Liver (tissue), 9 donors: Measurements from ENCODE around the gene RPL7L1. TPM values are rescaled to one million over a fixed set of nuclear protein-coding genes. Genes with fewer than 3 reads are reported as not detected.

Experiments
- DNase-seq: peaks from one replicate; pipeline ENCODE4 v3.0.0-alpha.2; 2017; ENCODE audit warnings: low spot score
- H3K27ac ChIP-seq, 2 donors: one replicate each; pipeline ENCODE4 v1.7.0; 2013; ENCODE audit warnings: inconsistent platforms in 2 of 2, low read length in 2 of 2, control low read depth in 1 of 2, low read depth in 1 of 2, mild to moderate bottlenecking in 1 of 2
- H3K27me3 ChIP-seq, 4 donors: one replicate each; pipeline versions ENCODE4 v1.6.1 to v1.7.0; 2013; ENCODE audit warnings: low read length in 3 of 4, inconsistent platforms in 1 of 4, mild to moderate bottlenecking in 1 of 4, moderate library complexity in 1 of 4; ENCODE audit not compliant: control insufficient read depth in 4 of 4, insufficient read depth in 4 of 4
- H3K36me3 ChIP-seq, 4 donors: one replicate each; pipeline versions ENCODE4 v1.6.1 to v1.7.0; 2013; ENCODE audit warnings: low read length in 3 of 4, mild to moderate bottlenecking in 3 of 4, low read depth in 1 of 4, moderate library complexity in 1 of 4; ENCODE audit not compliant: control insufficient read depth in 4 of 4, insufficient read depth in 3 of 4
- H3K4me1 ChIP-seq, 4 donors: one replicate each; pipeline versions ENCODE4 v1.6.1 to v1.7.0; 2013; ENCODE audit warnings: low read length in 3 of 4, mild to moderate bottlenecking in 3 of 4, moderate library complexity in 1 of 4; ENCODE audit not compliant: control insufficient read depth in 4 of 4, insufficient read depth in 4 of 4
- H3K4me3 ChIP-seq, 3 donors: one replicate each; pipeline versions ENCODE4 v1.6.1 to v1.7.0; 2013; ENCODE audit warnings: low read length in 3 of 3, control low read depth in 1 of 3, low read depth in 1 of 3, mild to moderate bottlenecking in 1 of 3
- H3K9ac ChIP-seq, 2 donors: one replicate each; pipeline ENCODE4 v1.7.0; 2013; ENCODE audit warnings: low read length in 2 of 2, mild to moderate bottlenecking in 2 of 2, moderate library complexity in 2 of 2, control low read depth in 1 of 2, low read depth in 1 of 2
- H3K9me3 ChIP-seq, 4 donors: one replicate each; pipeline versions ENCODE4 v1.6.1 to v1.7.0; 2013; ENCODE audit warnings: low read length in 3 of 4; ENCODE audit not compliant: control insufficient read depth in 4 of 4
- ATF3 ChIP-seq: IDR thresholded peaks from 2 replicates; pipeline ENCODE4 v1.6.1; 2016; ENCODE audit warnings: antibody characterized with exemption
- CTCF ChIP-seq: fragments of 150-350 bp; IDR thresholded peaks from 2 replicates; pipeline ENCODE4 v1.5.1; 2017; ENCODE audit warnings: improper control_type of control experiment, low read depth, low read length; ENCODE audit not compliant: missing input control
- EGR1 ChIP-seq, 2 donors: IDR thresholded peaks; 2 replicates each; pipeline ENCODE4 v1.6.1; 2016 to 2018; ENCODE audit warnings: antibody characterized with exemption in 2 of 2, low read depth in 2 of 2
- FOXA1 ChIP-seq: IDR thresholded peaks from 2 replicates; pipeline ENCODE4 v1.6.1; 2016; ENCODE audit warnings: antibody characterized with exemption
- FOXA2 ChIP-seq: IDR thresholded peaks from 2 replicates; pipeline ENCODE4 v1.6.1; 2016; ENCODE audit warnings: antibody characterized with exemption
- GABPA ChIP-seq, 2 donors: IDR thresholded peaks in 1 of 2; conservative IDR thresholded peaks in 1 of 2; 2 replicates each; pipeline ENCODE4 v1.6.1; 2016; ENCODE audit warnings: antibody characterized with exemption in 2 of 2, mild to moderate bottlenecking in 1 of 2, moderate library complexity in 1 of 2
- HNF4G ChIP-seq: IDR thresholded peaks from 2 replicates; pipeline ENCODE4 v1.6.1; 2016; ENCODE audit warnings: antibody characterized with exemption
- JUND ChIP-seq, 2 donors: IDR thresholded peaks; 2 replicates each; pipeline ENCODE4 v1.6.1; 2016; ENCODE audit warnings: antibody characterized with exemption in 2 of 2
- MAX ChIP-seq: IDR thresholded peaks from 2 replicates; pipeline ENCODE4 v1.6.1; 2016; ENCODE audit warnings: antibody characterized with exemption
- NR2F2 ChIP-seq: IDR thresholded peaks from 2 replicates; pipeline ENCODE4 v1.6.1; 2016; ENCODE audit warnings: antibody characterized with exemption
- RAD21 ChIP-seq, 2 donors: IDR thresholded peaks; 2 replicates each; pipeline ENCODE4 v1.6.1; 2016; ENCODE audit warnings: antibody characterized with exemption in 2 of 2, mild to moderate bottlenecking in 2 of 2
- SP1 ChIP-seq: IDR thresholded peaks from 2 replicates; pipeline ENCODE4 v1.6.1; 2018; ENCODE audit warnings: antibody characterized with exemption, mild to moderate bottlenecking
- TAF1 ChIP-seq: conservative IDR thresholded peaks from 2 replicates; pipeline ENCODE4 v1.6.1; 2016; ENCODE audit warnings: antibody characterized with exemption, mild to moderate bottlenecking
- YY1 ChIP-seq: IDR thresholded peaks from 2 replicates; pipeline ENCODE4 v1.6.1; 2016; ENCODE audit warnings: antibody characterized with exemption, mild to moderate bottlenecking
- ZBTB33 ChIP-seq: IDR thresholded peaks from 2 replicates; pipeline ENCODE4 v1.6.1; 2016; ENCODE audit warnings: antibody characterized with exemption
- WGBS: extraction: QIAGEN DNeasy Blood & Tissue Kit; methylation state at CpG from one replicate; pipeline ENCODE4 v1.1.7; 2013; 5-methylcytosine and 5-hydroxymethylcytosine counted together
- polyA plus RNA-seq, 2 donors: library from polyadenylated mRNA; stranded (reverse) in 1 of 2; unstranded in 1 of 2; fragments of 200-250 nt in 1 of 2; fragments of >200 nt in 1 of 2; fragmentation: Nextera tagmentation in 1 of 2; extraction: Ambion mirVana in 1 of 2; gene quantifications; one replicate each; pipeline versions ENCODE4 v1.2.1 to v1.2.3, GENCODE V29; 2013 to 2015
- total RNA-seq, 2 donors: library from RNA; depleted of rRNA; stranded (reverse); fragments of >200 nt; gene quantifications; one replicate each; pipeline ENCODE4 v1.2.3, GENCODE V29; 2014
- TF ChIP-seq, protein P1 (sequence below): IDR thresholded peaks from 2 replicates; pipeline ENCODE4 v1.6.1; 2016; ENCODE audit warnings: antibody characterized with exemption, mild to moderate bottlenecking
- donor health status: healthy.
- donor health status: healthy.
- donor health status: healthy.
- donor health status: healthy.
- donor health status: healthy.

RPL7L1 gene
- total and polyA plus RNA-seq, 4 donors = 39.6 to 63.8 (median 47.9) TPM

GRCh38 chr6:42915732-42916131 lies 36.3 kb downstream of the RPL7L1 start, which contains the start of gene PTCRA:
Gene PTCRA (plus strand): TSS chr6:42916053. CDS start chr6:42916070, 17 bp downstream.
- Histone ChIP-seq H3K27me3 (no peaks in the 10 kb centered on the region), H3K4me3 (no peak within 1 kb of the TSS), H3K4me1 (peaks cover 0 to 6% (median 3%) of the 10 kb centered on the region in 4 donors), H3K36me3 (no peaks in the 10 kb centered on the region), H3K9me3 (no peaks in the 10 kb centered on the region), H3K27ac (no peak within 1 kb of the TSS), H3K9ac (no peak within 1 kb of the TSS)
- TF ChIP-seq HNF4G (no peak), FOXA1 (no peak), ZBTB33 (no peak), TAF1 (no peak), RAD21 (IDR thresholded peaks at IDR 0.05) (no peak), MAX (no peak), JUND (IDR thresholded peaks at IDR 0.05) (no peak), ATF3 (no peak), YY1 (no peak)
- TF ChIP-seq, protein P1, sequence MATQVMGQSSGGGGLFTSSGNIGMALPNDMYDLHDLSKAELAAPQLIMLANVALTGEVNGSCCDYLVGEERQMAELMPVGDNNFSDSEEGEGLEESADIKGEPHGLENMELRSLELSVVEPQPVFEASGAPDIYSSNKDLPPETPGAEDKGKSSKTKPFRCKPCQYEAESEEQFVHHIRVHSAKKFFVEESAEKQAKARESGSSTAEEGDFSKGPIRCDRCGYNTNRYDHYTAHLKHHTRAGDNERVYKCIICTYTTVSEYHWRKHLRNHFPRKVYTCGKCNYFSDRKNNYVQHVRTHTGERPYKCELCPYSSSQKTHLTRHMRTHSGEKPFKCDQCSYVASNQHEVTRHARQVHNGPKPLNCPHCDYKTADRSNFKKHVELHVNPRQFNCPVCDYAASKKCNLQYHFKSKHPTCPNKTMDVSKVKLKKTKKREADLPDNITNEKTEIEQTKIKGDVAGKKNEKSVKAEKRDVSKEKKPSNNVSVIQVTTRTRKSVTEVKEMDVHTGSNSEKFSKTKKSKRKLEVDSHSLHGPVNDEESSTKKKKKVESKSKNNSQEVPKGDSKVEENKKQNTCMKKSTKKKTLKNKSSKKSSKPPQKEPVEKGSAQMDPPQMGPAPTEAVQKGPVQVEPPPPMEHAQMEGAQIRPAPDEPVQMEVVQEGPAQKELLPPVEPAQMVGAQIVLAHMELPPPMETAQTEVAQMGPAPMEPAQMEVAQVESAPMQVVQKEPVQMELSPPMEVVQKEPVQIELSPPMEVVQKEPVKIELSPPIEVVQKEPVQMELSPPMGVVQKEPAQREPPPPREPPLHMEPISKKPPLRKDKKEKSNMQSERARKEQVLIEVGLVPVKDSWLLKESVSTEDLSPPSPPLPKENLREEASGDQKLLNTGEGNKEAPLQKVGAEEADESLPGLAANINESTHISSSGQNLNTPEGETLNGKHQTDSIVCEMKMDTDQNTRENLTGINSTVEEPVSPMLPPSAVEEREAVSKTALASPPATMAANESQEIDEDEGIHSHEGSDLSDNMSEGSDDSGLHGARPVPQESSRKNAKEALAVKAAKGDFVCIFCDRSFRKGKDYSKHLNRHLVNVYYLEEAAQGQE = no peak
- WGBS = 89% methylated on average over 10 of the region's 10 CpGs
- DNase-seq = no peak

GRCh38 chr6:42916288-42916687 lies 36.9 kb downstream of the RPL7L1 start:
- no peak for DNase-seq
- TF ChIP-seq CTCF (no peak), YY1 (no peak), NR2F2 (no peak), FOXA2 (no peak), TAF1 (no peak), HNF4G (no peak), EGR1 (IDR thresholded peaks at IDR 0.05; ENCODE audit: low read depth in 2 of 2) (no peak), JUND (IDR thresholded peaks at IDR 0.05) (no peak), ATF3 (no peak), SP1 (no peak), GABPA (IDR thresholded peaks at IDR 0.05 in 1 of 2, conservative IDR thresholded peaks at IDR 0.05 in 1 of 2) (no peak)
- TF ChIP-seq, protein P1 = no peak
- 93% methylated on average over 1 of the region's 1 CpG for WGBS
- Histone ChIP-seq H3K27me3 (no peaks in the 10 kb centered on the region), H3K4me3 (no peak overlapping the region), H3K9me3 (no peaks in the 10 kb centered on the region), H3K36me3 (no peaks in the 10 kb centered on the region), H3K27ac (no peak overlapping the region), H3K9ac (no peak overlapping the region), H3K4me1 (peaks cover 0 to 4% (median 2%) of the 10 kb centered on the region in 4 donors)
